Left cardiac atrium (tissue), 4 donors: ENCODE results near the gene WIZ. TPM values are rescaled to one million over a fixed set of nuclear protein-coding genes. Genes with fewer than 3 reads are reported as not detected.

ENCODE experiments used
- ATAC-seq, 2 donors: fragments of 200-7000 bp; cut with Tn5 transposase; one replicate each; pipeline ENCODE4 v1.9.1; 2020; ENCODE audit warnings: mild to moderate bottlenecking in 2 of 2, moderate library complexity in 2 of 2
- DNase-seq: peaks from one replicate; pipeline ENCODE4 v3.0.0-alpha.2; 2020
- intact Hi-C, 2 donors: fragments of 100-400 bp; cut with DNase I; formaldehyde crosslinking; loops; one replicate each; pipeline versions ENCODE4 v1.14.1 to v1.15.1; 2022 to 2023
- total RNA-seq, 2 donors: library from RNA; stranded (reverse); fragmentation: NEBNext Ultra II Directional; extraction: Animal tissue kit (Norgen Biotek cat#: 25700); gene quantifications; one replicate each; pipeline ENCODE4 v1.2.1, GENCODE V29; 2021
- donor health status: DM: no; HTN: yes; CAD: no.
- donor health status: DM: no; HTN: yes; CAD: no; lungs with severe emphysema.
- donor health status: DM: yes; HTN: yes; CAD: no.
- donor health status: Dilated cardiomyopathy.

Gene WIZ
- total RNA-seq, 2 donors from 2014 or later = 26.9 to 28.7 TPM

- ATAC-seq = no peak
- intact Hi-C loops = no loop called here
- no peak for DNase-seq
These were observed 1.5 kb downstream of the WIZ start for GRCh38 chr19:15448044-15448777.

GRCh38 chr19:15447057-15447456, 2.7 kb downstream of the WIZ start:
- DNase-seq (no peak), ATAC-seq (no peak)
- intact Hi-C loops = no loop called here

GRCh38 chr19:15445807-15446376, 3.9 kb downstream of the WIZ start:
- DNase-seq (no peak), ATAC-seq (peak; percentile 21 to 41)
- intact Hi-C loops = no loop called here

- intact Hi-C loops = no loop called here
- no peak for ATAC-seq
- no peak for DNase-seq
These were observed 4.5 kb downstream of the WIZ start for GRCh38 chr19:15445227-15445605.

GRCh38 chr19:15444505-15445226, 5.1 kb downstream of the WIZ start:
- peak in 1 of 2 donors; percentile 18 for ATAC-seq
- DNase-seq = no peak

GRCh38 chr19:15443838-15444237, 5.9 kb downstream of the WIZ start:
- peak; percentile 44 to 69 for ATAC-seq
- no peak for DNase-seq
- intact Hi-C loops = no loop called here

More at GRCh38 chr19:15444505-15445226, 5.1 kb downstream of the WIZ start:
- intact Hi-C loops = no loop called here

GRCh38 chr19:15443325-15443724, 6.4 kb downstream of the WIZ start:
- intact Hi-C loops = no loop called here
- ATAC-seq (no peak), DNase-seq (no peak)

GRCh38 chr19:15442142-15442920, 7.4 kb downstream of the WIZ start:
- intact Hi-C loops = no loop called here
- ATAC-seq (no peak), DNase-seq (no peak)

- intact Hi-C loops = no loop called here
- DNase-seq (no peak), ATAC-seq (no peak)
These were observed 8.4 kb downstream of the WIZ start for GRCh38 chr19:15441317-15441716.

GRCh38 chr19:15439821-15440641, 9.7 kb downstream of the WIZ start:
- intact Hi-C loops = no loop called here
- no peak for ATAC-seq
- no peak for DNase-seq

GRCh38 chr19:15439078-15439799, 10.5 kb downstream of the WIZ start:
- DNase-seq (no peak), ATAC-seq (no peak)
- intact Hi-C loops = no loop called here

- DNase-seq (no peak), ATAC-seq (no peak)
- intact Hi-C loops = no loop called here
These were observed 11.2 kb downstream of the WIZ start for GRCh38 chr19:15438577-15438976.

GRCh38 chr19:15438124-15438496, 11.6 kb downstream of the WIZ start:
- intact Hi-C loops = no loop called here
- ATAC-seq (no peak), DNase-seq (no peak)

- intact Hi-C loops = no loop called here
- DNase-seq = no peak
- no peak for ATAC-seq
These were observed 12.2 kb downstream of the WIZ start for GRCh38 chr19:15437355-15438123.

- intact Hi-C loops = no loop called here
- DNase-seq (no peak), ATAC-seq (no peak)
These were observed 13.0 kb downstream of the WIZ start for GRCh38 chr19:15436826-15437110.

- DNase-seq (no peak), ATAC-seq (no peak)
- intact Hi-C loops = no loop called here
These were observed 13.5 kb downstream of the WIZ start for GRCh38 chr19:15436012-15436825.

GRCh38 chr19:15433519-15434069, 16.2 kb downstream of the WIZ start:
- intact Hi-C loops = no loop called here

More at GRCh38 chr19:15433519-15434069, 16.2 kb downstream of the WIZ start:
- DNase-seq (no peak), ATAC-seq (no peak)
